CD4-positive, alpha-beta T cell treated with Interleukin-1 beta for 1 hour (primary cell): Measurements from ENCODE around the gene GLYAT.

Experiments used
- DNase-seq, 2 donors: peaks; one replicate each; pipeline ENCODE4 v3.0.0-alpha.2; 2020 to 2022

Gene GLYAT, protein sequence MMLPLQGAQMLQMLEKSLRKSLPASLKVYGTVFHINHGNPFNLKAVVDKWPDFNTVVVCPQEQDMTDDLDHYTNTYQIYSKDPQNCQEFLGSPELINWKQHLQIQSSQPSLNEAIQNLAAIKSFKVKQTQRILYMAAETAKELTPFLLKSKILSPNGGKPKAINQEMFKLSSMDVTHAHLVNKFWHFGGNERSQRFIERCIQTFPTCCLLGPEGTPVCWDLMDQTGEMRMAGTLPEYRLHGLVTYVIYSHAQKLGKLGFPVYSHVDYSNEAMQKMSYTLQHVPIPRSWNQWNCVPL

DNA sequence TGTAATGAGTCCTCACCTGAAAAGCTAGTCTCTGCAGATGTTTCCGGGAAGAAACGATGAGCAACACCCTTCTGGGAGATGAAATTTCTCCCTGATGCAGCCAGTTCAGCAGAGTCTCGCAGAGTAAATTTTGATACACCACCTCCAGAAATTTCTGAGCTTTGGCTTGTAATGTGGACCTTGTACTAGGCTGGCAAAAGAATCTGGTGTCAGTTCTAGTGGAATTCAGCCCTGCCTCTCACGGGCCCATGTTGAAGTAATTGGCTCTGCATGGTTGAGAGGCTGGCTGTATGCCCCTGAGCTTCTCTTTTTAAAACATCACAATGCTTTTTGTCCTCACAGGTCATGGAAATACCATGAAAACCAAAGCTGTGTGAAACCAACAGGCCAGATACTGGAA, at the start of gene GLYAT:
Gene GLYAT (minus strand): TSS at position 125 of the 400 bp plus-strand sequence. CDS start 7,447 bp downstream, outside the sequence.
- DNase-seq: no peak

DNA sequence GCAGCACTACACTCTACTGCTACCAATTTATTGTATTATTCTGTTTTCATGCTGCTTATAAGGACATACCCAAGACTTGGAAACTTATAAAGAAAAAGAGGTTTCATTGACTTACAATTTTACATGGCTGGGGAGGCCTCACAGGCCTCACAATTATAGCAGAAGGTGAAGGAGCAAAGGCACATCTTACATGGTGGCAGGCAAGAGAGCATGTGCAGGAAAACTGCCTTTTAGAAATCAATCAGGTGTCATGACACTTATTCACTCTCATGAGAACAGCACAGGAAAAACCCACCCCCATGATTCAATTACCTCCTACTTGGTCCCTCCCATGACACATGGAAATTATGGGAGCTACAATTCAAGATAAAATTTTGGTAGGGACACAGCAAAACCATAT, 49.6 kb upstream of the GLYAT start:
- DNase-seq: no peak

DNA sequence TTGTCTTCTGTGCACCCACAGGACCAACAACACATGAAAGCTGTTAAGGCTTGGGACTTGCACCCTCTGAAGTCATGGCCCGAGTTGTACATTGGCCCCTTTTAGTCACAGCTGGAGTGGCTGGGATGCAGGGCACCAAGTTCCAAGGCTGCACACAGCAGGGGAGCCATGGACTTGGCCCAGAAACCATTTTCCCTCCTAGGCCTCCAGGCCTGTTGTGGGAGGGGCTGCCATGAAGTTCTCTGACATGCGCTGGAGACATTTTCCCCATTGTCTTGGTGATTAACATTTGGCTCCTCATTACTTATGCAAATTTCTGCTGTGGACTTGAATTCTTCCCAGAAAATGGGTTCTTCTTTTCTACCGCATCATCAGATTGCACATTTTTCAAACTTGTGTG, 48.8 kb upstream of the GLYAT start:
- DNase-seq: no peak

DNA sequence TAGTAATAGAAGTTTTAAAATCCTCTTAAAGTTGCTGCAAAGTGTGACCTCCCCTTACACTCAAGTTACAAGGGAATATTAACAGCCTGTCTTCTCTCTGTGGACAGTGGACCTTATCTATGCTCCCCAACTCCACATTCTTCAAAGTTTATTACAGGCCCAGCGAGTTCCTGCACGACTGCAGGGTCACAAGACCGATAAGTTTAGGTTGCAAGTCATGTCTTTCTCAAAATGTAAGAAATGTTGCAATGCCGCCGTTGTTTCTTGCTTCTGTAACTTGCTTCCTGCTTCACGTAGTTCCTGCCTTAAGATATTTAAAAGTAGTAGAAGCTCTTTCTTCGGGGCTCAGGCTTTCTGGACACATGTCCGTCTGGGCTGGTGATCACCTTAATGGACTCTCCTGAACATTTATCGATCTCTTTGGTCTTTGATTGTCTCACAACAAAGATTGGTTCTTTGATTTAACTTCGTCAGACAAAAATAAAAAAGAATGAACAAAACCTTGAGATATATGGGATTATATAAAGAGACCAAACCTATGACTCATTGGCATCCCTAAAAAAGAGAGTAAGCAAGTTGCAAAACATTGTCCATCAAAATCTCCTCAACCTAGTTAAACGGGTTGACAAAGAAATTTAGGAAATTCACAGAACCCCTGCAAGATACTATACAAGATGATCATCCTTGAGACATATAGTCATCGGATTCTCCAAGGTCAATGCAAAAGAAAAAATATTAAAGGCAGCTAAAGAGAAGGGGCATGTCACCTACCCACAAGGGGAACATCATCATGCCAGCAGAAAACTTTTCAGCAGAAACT, 45.4 kb upstream of the GLYAT start:
- no peak for DNase-seq

DNA sequence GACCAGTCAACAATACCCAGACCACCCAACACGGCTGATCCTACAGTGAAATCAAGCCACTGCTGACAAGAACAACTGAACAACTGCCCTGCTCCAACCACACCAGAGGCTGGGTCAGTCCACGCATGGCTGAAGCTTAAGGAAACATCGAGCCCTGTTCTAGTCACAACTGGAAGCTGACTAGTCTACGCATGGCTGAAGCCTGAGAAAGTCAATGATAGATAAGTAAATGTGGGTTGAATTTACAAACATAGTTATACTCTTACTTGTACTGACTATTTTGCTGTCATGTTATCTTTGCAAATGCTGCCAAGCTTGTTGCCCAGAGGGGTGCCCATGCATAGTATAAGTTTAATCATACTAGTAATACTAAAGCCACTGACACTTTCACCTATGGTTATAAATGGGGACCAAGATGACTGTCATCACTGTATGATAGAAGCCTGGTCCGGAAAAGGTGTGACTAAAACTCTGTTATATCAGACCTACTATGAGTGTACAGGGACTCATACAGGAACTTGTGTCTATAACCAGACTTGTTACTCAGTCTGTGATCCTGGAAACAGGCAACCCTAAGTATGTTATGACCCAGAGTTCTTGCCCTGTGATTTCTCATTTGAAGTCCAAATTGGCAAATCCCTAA, 43.4 kb upstream of the GLYAT start:
- DNase-seq: no peak

DNA sequence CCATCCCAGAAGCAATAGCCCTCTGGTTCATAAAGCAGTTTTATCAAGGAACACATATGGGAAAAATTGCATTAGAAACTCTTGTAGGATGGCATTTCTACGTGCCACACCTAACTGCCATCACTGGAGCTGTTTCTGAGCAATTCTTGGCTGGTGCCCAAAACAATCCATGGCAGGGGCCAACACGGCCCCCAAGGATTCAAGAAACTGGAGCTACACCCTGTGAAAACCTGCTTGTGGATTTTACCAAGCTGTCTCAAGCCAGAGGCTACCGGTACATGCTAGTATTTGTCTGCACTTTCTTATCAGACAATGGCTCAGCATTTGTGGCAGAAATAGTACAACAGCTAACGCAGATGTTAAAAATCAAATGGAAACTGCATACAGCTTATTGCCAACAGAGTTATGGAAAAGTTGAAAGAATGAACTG, 42.4 kb upstream of the GLYAT start:
- DNase-seq: no peak

DNA sequence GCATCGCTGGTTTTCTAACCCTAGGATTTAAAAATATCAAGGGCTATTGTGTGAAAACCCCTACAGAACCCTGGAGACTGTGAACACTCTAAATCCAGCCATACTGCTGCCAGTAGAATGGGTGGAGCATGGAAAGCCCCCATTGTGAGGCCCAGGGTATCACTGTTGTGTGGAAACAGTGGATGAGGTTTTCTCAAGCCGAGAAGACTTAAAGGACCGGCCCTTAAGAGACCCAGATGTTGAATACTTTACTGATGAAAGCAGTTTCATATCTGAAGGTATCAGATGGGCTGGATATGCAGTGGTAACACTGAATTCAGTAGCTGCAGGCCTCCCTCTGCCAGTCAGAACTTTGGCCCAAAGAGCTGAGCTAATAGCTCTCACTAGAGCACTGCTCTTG, 41.6 kb upstream of the GLYAT start:
- DNase-seq: no peak

DNA sequence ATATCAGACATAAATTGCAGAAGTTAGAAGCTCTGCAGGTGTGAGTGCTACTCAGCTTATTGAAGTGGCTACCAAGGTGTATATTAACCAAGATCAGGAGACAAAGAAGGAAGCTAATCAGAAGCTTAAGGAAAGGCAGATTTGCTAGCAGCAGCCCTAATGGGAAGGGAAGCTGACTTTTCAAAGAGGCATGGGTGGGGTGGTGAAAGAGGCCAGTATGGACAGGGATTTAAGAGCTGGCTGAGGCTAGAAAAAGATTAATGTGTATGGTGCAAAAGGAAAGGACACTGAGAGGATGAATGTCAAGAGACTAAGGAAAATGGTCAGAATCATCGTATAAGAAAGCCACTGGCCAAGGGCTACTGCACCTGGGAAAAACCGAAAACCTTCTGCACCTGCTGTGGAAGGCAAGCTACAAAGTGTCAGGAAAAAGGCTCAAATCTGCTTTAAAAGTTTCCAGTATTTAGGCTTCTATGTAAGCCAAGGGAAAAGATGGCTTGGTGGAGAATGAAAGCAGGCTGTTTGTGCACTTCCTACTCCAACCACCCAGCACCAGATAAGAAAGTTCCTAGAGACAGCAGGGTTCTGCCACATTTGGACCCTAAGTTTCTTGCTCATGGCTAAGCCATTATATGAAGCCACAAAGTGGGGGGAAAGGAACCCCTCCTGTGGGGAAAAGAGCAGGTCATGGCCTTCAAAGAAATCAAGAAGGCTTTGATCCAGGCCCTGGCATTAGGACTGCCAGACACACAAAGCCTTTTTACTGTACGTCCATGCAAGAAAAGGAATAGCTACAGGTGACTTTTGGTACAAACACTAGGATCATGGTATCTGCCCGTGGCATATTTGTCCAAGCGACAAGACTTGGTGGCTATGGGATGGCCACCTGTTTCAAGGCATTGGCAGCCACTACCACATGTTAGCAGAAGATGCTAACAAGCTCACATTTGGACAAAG, 40.9 kb upstream of the GLYAT start:
- DNase-seq: no peak

DNA sequence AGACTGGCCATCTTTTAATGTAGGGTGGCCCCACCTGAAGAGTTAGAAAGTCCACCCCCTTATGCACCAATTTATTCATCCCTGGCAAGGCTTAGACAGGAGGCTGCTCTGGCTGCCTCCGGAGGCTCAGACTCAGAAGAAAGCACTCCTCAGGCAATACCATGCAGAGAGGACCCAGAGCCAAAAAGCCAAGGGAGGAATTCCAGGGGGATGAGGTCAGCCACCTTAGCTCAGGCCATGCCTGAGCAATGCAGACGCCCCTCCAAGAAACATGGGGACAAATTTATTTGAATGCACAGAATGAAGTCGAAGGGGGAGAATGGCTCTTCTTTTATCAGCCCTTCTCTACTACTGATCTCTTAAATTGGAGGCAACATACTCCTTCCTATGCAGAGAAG, 39.7 kb upstream of the GLYAT start:
- no peak for DNase-seq

DNA sequence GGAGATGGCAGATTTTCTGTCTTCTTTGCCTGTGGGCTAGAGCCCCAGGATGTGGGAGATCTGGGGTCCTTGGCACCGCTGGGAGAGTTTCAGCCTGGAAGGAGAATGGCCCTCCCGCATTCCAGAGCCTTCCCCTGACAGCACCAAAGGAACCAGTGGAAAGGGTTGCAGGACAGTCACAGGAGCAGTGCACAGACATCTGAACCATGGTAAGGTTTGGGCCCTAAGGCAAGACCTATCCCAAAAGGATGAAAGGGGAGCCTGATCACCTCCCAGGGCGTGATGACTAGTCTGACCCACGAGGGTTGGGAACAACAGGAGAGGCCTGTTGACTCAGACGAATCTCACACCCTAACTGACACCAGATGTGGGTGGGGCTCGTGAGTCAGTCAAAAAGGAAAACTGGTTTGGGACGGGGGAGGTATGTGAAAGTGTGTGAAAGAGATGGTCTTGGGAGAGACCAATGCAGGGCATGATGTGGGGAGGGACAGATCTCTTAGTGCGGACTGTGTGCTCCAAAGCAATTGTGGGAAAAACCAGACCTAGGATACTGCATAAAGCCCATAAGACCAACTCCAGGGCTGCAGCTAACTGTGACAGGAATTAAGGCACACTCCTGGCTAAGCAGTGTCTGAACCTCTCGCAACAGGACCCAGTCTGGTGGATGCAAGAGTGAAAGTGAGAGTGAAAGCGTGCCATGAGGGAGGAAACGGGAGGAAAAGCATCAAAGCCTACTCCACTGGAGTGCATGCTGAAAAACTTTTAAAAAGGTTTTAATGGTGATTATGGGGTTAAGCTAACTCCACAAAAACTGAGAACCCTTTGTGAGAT, 39.1 kb upstream of the GLYAT start:
- no peak for DNase-seq

DNA sequence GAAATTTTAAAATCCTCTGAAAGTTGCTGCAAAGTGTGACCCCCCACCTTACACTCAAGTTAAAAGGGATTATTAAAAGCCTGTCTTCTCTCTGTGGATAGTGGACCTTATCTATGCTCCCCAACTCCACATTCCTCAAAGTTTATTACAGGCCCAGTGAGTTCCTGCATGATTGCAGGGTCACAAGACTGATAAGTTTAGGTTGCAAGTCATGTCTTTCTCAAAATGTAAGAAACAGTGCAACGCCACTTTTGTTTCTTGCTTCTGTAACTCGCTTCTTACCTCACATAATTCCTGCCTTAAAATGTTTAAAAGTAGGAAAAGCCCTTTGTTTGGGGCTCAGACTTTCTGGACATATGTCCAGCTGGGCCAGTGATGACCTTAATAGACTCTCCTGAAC, 38.4 kb upstream of the GLYAT start:
- DNase-seq: no peak

DNA sequence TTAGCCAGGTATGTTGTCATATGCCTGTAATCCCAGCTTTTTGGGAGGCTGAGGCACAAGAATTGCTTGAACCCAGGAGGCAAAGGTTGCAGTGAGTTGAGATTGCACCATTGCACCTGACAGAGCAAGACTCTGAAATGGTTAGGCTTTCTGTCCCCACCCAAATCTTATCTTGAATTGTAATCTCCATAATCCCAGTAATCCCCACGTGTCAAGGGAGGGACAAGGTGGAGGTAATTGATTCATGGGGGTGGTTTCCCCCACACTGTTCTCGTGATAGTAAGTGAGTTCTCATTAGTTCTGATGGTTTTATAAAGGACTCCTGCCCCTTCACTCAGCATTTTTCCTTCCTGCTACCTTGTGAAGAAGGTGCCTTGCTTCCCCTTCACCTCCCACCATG, 37.6 kb upstream of the GLYAT start:
- no peak for DNase-seq

DNA sequence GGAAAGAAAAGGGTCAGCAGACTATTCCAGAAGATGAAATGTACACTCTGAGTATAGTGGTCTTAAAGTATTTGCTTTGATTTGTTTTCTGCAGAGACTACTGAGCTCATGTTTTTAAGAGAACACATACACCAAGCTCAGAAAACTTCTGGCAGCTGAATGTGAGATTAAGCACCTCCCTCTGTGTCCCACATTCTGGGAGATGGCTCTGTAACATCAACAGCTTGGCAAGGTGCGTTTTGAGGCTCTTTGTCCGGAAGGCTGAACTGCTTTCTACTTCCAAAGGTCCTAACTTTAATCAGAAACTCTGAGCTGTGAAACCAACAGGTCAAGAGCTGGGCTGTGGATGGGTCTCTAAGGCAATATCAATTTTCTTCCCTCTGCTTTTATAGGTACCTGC, 36.4 kb upstream of the GLYAT start:
- no peak for DNase-seq

DNA sequence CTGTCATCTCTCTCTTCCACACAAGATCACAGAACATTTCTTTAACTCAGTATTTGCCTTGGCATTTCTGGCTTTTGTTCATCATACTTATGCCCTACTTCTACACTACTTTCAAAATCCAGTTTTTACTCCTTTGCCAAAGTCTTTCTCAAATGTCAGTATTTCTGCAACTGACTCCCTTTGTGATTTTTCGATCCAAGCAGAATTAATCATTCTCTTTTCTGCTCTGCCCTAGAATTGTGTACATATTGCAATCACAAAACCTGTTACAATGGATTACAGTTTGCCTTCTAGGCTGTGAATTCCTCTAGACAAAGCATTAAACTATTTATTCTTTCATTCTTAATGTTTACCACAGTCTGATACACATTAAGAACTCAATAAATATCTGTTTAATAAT, 33.3 kb upstream of the GLYAT start:
- no peak for DNase-seq

DNA sequence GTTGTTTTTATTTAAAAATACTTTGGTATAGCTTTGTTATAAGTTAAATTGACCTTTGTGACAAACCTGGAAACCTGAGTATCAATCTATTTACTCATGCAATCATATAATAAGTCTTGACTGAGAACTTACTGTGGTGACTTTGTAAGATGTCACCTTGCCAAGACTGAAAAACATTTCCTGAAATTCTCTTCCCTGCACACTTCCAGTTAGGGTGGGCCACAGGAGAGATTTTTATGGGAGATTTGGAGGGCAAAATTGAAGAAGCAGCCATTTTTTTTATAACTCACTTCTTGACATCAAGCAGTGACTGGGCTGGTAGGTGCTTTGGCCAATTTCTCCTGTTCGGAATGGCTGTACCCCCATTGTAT, 31.4 kb upstream of the GLYAT start:
- DNase-seq: no peak

DNA sequence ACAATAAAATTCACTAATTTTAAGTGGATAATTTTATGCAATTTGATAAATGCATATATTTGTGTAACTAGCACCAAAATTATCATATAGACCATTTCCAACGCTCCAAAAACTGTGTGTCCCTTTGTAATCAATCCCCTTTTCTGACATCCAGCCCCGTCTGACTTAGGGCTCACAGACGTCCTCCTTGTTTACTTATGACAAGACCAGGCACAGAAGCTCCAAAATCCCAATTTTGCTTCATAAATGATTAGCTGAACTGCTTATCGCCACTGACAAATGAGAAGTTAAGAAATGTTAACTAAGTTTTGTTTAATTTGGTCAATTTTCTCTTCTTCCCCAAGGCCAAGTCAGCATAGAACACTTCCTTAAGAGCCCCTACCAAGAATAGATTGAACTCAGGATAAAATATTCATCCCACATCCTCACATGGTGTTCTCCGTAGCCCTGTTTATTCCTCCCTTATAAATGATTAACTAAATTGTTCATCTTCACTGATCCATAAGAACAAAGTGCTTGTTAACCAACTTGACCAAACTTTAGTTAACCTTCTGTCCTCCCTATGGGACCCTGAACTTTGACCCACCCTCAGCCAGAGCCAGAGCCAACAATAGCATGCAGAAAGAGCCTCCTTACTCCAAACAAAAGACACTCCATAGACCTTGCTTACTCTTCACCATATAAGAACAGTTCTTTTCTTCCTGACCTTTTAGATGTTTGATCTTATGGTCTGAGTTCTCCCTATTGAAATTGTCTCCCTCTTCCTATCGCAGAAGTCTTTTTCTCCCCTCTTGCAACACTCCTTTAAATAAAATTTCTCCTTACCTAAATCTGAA, 30.8 kb upstream of the GLYAT start:
- no peak for DNase-seq

DNA sequence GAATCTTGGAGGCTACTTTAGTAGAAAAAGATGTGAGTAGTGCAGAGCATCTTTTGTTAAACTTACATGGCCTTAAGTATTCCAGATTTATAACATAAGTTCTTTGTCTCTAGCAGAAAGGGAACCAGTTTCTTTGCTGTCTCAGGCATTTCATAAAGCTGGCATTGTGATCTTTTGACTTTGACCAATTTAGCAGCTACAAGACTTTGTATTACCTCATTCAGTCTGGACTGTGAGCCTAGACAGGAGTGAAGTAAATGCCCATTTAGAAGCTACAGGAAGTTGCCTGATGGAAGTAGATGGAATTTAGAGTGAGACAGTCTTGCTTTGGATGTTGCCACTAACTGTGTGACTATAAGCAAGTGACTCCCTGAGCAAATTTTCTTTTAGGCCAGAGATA, 25.7 kb upstream of the GLYAT start:
- DNase-seq: no peak

DNA sequence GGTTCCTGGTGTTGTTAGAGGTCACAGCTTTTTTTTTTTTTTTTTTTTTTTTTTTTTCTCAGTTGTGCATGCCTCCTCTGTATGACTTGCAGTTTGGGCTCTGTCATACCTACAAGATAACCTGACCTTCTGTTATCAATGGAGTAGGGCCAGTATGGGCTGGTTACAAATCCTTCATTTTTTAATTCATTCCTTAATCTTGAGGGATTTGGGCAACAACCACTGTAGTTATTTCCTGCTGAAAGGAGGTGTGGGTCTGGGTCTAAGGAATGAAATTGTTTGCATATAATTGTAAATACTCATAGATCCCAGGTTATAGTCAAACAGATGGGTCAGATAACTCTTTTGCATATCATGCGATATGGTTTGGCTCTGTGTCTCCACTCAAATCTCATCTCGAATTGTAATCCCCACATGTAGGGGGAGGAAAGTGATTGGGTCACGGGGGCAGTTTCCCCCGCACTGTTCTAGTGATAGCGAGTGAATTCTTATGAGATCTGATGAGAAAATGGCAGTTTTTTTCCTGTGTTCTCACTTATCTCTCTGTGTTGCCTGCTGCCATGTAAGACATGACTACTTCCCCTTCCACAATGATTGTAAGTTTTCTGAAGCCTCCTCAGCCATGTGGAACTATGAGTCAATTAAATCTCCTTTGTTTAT, 14.1 kb upstream of the GLYAT start:
- no peak for DNase-seq

DNA sequence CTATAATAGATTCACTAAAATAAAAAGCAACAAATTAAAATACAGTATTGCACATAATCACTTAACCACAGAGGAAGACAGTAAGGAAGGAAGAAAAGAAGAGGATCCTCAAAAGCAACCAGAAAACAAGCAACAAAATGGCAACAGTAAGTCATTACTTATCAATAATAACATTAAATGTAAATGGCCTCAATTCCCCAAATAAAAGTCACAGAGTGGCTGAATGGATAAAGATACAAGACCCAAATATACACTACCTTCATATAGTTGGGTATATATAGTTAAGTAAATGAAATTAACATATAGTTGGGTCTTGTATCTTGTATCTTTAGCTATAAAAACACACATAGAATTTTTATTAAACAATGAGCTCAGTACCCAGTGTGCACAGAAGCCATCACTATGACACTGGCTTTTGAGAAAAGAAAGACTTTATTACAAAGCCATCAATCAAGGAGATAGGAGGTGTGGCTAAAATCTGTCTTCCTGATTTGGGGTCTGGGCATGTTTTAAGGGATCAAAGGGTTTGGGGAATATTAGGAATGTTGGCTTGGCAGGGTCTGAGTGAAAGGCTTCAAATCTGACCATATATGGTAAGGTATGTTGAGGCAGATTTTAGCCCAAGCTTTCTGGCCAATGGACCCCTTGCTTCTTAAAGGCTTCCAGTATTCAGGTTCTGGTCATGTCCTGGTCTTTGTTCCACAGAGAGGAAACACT, 13.4 kb upstream of the GLYAT start:
- DNase-seq: no peak
